Transverse colon (tissue), 4 donors: ENCODE results near the gene NIF3L1.

Source experiments
- CTCF ChIP-seq, 5 experiments: fragments of 200-600 bp in 3 of 5; fragments of 450-650 bp in 2 of 5; sonication (generic) in 3 of 5; IDR thresholded peaks; 1 replicate in 2 of 5; 2 replicates in 3 of 5; pipeline ENCODE4 v1.5.1; 2016 to 2017; ENCODE audit warnings: antibody characterized with exemption in 5 of 5, inconsistent platforms in 3 of 5, mild to moderate bottlenecking in 2 of 5, moderate library complexity in 1 of 5
- POLR2A ChIP-seq: fragments of 450-650 bp; IDR thresholded peaks from one replicate; pipeline ENCODE4 v1.6.1; 2016; ENCODE audit warnings: antibody characterized with exemption, mild to moderate bottlenecking, moderate library complexity
- POLR2AphosphoS5 ChIP-seq, 3 donors: sonication (generic); formaldehyde crosslinking; IDR thresholded peaks; one replicate each; pipeline ENCODE4 v1.6.1; 2016; ENCODE audit warnings: antibody characterized with exemption in 3 of 3

GRCh38 chr2:200845669-200846325 lies 43.4 kb upstream of the NIF3L1 start:
- TF ChIP-seq CTCF (IDR thresholded peaks at IDR 0.05) (no peak), POLR2AphosphoS5 (IDR thresholded peaks at IDR 0.05) (no peak), POLR2A (no peak)
